ENCODE results near the gene NFIA.

Gene NFIA

DNA sequence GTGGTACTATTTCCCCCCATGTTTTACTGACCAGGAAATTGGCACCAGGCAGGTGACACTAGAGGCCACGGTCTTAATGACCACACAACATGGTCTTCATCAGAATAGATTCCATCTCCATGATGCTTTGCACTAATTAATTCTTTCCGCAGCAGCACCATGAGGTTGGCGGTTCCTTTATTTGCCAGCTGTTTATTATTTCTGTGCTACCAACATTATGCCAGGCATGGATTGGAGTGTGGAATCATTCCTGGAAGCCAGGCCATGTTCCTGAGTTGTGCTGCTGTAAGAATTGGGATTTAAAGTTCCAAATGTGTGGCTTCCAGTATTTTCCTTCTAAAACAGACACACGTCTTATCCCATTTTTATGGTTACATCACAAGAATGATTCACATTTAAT is 107.8 kb downstream of the NFIA start:
- no peak for DNase-seq

DNA sequence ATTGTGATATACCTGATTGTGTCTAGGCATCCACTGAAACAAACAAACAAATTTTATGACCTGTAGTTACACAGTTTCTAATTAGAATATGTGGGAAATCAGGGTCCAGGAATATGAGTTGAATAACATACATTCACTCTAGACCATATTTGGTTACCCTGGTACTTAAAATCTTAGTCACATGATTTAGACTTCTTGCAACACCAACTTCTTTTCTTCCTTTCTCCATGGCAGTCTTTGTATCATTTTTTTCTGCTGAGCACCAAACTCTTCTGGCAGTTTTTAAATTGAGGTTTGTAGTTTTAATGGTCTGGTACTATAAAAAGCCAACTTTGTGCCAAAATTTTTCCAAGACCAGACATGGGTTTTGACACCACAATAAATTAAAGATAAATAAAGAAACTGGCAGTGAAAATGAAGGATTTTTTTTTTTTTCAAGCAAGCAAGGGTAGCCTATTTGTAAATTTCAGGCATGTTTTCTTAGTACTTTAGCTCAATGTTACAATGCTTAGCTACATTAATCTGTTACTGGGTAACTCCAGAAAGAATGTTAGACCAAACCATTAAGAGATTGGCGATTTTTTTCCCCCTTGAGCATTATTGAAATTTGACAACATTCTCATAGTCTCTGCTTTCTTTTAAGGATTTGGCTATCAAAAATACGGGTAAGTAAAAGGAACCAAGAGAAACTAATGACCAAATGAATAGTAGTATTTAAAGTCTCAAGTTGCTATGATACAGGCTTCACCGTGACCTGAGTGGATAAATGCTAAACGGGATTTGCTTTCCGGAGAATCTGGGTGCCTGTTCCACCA is 108.5 kb downstream of the NFIA start:
- no peak for DNase-seq

DNA sequence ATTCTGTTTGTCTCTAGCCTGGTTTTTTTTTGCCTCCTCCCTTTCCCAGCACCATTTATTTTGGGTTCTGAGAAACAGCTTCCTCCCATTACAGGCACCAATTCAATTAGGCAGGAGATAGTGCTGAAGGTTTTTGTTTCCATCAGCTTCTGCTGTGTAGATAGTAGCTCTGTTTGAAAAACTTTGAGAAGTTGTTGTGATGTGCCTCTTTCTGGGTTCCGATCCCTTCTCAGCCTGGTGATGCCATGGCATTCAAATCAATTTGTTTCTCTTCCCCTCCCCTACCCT is 109.0 kb downstream of the NFIA start:
- DNase-seq, result no peak

DNA sequence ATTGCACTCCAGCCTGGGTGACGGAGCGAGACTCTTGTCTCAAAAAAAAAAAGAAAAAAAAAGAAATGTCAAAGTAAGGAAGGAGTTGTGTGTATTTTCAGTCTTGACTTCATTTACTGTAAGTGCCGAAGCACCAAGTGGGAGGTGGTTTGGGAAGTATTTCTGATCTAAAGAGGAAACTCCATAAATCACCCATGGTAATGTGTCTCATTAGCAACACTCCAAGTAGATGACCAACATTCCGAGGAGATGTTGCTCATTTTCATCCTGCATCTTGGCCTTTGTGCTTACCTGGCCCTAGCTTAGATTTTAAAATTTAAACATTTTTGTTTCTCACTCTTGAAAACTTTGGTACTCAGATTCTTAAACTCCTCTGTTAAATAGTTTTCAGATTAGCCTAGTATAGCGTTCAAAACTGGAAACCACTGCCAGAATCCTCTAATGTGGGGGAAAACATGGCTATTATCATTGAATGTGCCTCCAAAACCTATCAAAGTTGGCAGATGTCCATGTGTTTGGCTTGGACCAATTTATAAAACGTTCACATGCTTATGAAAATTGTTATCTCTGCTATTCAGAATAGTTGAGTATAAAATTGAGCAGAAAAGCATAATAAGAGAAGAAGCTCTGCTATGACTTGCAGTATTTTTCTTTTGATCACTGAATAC is 110.4 kb downstream of the NFIA start:
- no peak for DNase-seq

DNA sequence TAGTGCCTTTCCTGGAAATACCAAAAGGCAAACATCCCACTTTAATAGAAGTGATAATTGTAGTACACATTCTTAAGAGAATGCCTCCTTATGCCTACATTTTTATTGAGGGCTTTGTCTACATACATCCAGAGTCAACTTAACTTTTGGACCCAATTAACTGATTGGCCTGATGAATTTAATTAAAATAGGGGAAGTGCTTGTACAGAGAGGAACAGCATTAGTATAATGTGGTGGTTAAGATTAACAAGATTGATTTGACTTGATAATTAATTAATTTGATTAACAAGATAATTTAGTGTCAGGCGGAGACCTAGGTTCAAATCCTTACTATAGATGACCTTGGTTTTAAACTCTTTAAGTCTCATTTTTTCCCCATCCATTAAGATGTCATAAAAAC is 111.4 kb downstream of the NFIA start:
- DNase-seq, result no peak

DNA sequence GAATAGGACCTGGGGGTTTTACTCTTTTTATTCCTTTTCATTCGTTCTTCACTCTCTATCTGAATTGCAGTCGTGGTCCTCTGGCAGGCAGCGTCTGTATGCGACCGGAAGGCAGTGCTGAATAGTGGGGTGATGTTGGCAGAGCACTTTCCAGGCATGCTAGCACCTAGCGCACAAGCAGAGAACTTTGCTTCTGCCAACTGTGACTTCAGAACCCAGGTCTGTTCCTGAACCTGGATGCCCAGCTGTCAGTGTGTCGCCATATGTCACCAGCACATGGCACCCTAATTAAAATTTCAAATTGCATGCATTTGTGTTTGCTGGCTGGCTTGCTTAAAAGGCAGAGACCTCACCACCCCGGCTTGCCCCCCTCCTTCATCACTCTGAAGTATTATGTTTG is 116.2 kb downstream of the NFIA start:
- no peak for DNase-seq

DNA sequence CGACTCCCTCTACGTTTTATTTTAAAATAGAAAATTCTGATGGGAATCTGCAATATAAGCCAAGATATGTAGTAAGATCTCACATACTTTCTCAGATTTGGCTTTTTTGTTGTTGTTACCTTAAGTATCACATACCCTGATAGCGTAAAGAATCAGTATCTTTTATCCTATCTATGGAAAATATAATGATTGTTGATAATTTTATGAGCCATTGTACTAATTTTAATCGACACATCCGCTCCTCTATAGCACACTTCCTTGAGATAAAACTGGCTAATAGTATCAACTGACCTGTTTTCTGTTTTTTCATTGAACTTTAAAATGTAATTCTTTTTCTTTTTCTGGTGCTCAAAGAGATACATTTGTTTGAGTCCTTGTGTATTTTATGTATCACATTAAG is 118.7 kb downstream of the NFIA start:
- DNase-seq, result no peak

DNA sequence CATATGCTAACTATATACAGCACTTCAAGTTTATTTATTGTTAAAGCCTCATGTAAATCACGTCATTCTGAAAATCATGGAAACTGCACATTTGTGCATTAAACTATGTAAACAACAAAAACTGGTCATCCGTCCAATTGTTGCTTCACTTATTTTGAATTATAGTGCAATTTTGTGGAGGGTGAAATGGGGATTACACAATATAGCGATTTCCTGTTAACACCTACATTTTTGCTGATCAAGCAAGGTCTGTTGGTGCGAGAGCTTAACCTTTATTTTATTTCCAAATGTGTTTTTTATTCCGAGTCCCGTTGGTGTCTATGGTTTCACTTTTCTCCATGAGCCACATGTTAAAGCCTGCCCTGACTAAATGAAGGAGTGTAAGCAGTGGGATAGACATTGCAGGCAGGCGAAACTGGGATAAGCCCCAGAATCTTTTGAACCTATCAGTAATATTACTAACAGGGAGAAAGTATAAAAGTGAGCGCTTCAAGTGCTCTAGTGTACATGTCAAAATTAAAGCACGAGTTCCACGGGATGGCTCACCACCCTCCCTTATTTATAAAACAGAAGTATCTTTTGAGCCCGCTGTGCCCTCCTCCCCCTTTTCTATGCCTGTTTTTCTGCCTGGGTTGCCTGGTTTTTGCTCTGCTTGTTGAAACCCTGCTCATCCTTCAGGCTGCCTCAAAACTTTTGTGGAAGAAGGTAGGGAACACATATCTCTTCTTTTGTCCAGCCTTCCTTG is 120.7 kb downstream of the NFIA start:
- DNase-seq, result no peak

DNA sequence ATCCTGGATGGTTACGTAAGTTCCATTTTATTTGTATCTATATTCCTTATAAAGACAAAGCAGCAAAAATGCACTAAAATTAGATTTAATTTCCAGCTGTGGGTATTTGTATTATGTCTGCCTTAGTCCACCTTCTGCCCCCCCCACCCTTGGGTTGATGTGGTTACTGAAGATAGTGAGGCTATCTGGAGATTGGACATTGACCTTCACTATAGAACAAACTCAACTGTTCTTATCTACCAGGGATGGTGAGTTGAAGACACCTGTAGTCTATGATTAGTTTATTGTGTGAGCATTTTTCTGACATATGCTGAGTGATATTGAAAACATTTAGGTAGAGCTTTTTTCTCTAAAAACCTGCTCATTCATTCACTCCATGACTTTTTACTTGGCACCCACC is 122.2 kb downstream of the NFIA start:
- no peak for DNase-seq

DNA sequence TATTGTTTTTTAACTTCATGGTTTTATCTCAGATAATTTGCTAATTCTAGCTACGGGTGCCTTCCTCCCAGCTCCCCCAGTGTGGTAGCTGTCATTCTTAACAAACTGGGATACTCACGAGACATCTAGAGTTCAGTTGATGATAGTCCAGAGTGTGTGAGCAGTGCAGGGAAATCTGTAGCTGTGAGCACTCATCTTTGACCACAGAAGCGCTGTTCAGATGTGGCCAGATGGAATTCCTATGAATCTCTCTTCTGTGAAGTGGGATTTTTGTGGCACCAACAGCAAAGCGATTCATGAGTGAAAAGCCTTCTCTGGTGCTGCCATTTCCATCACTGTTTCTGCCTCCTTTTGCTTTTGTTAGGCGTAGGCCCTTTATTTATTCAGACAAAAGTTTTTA is 125.1 kb downstream of the NFIA start:
- no peak for DNase-seq

DNA sequence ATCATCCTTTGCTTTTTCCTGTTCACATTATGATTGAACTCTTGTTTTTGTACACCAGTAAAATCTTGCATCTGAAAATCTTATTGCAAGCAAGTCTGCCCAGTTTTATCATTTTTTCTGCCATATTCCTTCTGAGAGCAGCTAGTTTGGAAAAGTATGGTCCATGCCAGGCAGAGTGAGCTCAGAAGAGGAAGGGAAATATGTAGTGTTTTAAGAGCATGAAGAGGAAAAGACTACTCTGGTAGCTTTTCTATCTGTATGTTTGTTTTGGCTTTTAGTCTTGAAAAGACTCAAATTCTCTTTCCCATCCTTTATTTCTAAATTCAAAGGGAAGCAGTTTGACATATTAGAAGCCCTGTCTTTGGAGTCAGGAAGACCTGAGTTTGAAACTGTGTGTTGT is 125.8 kb downstream of the NFIA start:
- no peak for DNase-seq

DNA sequence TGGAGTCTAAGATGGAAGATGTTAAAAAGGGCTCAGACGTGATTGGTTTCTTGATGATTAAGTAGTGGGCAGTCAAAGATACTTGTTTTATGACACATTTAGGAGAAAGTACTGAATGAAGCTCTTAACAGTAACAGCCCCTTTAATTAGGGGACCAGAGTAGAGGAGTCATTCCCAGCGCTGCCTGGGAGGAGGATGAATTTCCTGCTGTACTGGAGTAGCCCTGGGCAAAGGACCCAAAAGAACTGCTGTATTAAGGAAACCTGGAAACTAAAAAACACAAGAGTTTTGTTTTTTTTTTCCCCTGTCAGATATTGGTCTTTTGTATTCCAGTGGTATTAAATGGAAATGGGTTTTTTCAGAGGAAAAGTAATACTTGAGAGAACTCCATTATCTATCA is 126.5 kb downstream of the NFIA start:
- no peak for DNase-seq

DNA sequence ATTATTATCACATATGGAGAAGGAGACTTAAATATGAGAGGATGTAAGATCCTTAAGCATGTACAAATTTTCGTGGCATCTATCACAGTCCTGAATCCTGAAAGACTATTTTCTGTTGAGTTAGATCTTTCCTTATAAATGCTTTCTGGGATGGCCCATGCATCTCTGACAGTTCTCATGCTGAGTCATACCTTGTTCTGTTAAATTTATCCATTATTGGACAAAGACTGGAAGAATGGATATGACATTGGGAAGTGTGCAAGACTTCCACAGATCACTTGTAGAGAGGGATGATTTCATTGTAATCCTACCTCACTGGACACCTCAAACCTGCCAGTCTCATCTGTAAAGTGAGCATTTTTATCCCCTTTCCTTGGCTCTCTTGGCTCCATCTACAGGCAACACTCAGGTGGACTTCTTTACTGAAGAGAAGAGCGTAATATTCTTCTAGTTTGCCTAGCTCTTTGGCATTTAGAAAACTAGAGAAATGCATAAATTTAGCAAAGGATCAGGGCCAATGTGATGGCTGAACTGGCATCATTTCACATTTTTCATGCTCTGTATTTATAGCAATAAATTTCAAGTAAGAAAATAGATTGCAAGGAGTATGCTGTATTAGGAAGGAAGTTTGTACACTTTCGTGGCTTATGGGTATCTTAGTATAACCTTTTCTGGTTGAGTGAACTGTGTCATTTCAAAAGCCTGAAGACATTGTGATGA is 128.2 kb downstream of the NFIA start:
- DNase-seq, result no peak

DNA sequence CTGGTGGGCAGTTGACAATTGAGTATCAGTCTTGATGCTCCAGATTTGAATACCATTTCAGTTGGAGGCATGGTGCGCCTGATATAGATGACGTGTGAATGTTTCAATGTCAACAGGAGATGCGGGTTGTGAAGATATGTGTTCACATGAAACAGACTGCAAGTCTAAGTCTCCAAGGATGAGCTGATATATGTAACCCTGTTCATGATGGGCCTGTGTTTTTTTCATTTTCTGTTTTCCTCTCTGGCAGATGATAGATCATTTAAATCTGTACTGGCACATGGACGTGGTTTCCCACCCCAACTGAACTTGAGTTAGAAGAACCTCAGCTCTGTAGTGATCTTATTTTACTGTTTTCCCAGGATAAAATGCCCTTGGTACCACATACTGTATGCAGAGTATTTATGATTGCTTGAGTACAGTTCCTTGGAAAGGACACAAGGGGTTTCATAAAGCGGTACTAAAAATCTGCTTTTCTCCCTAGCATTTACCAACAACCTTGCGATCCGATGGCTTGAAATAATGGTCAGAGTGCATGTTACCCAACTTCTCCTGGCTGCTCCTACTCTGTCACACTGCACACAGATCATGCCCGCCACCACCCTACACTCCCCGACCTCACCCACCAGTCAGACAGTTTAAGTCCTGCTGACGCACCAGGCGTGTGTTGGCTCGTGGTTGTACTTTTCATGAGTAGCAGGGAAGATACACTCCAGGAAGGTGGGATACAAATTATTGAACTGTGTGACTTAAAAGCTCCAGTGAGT is 131.1 kb downstream of the NFIA start:
- no peak for DNase-seq

DNA sequence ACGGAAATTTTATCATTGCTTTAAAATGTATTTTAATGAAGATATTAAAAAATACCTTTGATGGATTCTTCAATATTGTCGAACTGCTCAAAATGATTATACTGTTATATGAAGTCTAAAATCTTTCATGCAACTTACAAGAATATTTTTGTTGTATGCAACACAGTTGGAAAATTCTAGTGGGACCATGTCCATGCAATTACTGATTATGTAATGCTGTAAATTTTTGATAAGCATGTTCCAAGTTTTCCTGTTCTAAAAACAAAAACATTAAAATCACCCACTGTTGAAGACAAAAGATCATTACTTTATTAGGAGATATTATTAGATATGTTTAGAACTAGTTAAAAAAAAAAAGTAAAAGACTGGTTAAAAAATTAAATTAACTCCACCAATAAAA is 132.8 kb downstream of the NFIA start:
- no peak for DNase-seq

DNA sequence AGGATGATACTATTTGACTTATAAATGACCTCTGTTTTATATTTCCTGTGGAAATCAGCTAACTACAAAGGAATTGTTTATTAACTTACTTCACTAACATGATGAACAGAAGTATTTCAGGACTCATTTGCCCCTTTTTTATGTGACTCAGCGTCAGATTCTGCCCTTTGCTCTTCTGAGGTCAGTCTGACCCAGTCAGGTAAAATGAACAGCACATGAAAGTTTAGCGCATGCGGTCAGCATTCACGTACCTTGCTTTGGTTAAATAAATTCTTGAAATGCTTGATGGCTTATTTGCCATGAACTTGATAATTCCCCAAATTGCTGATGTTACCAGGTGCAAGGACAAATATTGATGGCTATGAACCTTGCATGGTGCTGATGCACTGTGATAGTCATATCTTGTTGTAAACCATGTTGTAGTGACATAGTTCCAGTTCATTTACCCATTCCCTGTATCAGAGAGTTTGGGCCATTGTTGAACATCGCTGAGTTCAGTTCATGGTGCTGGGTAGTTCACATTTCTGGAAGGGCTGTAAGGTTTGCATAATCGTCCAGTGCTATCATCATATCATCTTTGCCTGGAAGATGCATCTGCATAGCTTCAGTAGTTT is 133.4 kb downstream of the NFIA start:
- DNase-seq, result no peak

DNA sequence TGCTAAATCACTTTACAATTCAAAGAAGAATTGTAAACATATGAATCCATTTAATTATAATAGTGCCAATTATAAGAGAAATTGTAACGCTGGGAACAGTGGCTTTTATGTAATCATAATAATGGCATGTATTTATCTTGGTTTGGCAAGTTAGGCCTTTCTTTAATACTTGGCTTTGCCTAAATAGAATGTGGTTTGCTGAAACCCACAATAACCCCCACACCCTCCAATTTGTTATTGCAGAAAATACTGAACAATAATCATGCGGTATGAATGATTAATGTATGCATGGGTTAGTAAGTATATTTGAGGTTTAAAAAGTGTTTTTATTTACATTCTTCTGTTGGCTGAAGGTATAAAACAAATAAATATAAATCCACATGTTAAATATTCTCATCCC is 138.2 kb downstream of the NFIA start:
- DNase-seq, result no peak

DNA sequence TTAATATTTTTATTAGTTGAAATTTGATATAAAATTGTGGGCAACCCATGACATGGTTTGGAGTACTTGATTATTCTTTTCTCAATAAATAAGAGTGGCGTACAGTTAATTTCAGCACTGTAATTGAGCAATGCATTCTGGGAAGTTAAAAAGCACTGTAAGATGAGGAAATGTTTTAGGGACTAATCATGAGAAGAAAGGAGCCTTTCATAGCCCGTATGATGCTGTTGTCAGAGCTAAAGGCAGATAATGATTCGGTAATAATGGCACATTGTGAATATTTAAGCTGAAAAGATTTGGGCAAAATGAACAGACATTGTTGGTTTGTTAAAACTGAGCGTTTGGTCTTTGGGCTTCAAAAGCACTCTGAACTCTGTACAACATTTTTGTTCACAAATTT is 139.3 kb downstream of the NFIA start:
- no peak for DNase-seq

DNA sequence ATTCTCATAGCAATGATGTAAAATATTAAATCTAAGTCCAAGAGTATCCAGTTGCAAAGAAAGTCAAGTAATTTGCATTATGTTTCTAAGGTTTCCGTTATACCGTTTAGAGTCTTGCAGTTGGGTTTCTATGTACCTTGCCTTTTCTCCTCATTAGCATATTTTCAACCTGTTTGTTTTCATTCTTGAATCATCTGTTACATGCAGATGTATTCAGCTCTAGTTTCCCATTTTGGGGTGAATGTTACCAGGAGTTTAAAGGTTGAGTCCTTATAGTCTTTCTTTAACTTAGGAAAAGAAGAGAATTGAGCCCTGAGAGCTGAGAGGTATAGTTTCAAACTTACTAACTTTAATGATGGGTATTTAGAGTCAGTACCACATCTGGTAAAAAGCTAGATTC is 139.9 kb downstream of the NFIA start:
- DNase-seq, result no peak

DNA sequence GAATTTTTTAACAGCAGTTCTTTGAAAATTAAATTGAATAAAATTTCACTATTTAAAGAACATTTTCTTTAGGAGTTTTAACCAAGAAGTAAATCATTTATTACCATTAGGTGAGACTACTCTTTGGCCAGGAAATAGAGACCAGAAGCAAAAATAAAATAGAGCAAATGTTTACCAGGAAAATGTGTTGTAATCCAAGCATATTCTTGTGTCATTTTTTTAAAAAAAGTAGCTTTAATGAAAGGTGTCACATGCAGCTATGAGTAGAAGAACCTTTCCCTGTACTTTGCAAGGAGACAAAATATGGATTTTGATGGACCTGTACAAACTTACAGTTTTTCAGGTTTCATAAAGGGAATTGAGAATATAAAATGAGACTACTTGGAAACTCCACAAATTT is 140.8 kb downstream of the NFIA start:
- DNase-seq, result no peak

DNA sequence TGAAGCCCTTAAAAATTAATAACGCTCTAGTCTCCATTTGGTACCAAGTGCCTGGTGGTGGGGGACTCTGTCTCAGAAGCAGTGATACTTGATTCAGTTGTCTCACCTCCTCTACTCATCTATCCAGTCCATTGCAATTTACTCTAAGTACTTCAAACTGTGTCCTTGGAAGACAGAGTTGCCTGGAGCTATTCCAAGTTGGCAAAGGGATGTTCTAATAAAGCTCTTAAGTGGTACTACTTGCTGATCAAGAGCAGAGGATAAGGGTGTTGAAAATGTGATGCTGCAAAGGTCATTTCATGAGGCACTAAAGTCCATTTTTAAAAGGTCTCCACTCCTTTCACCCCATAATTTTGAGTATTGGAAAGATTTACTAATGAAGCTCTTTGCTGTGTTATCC is 142.2 kb downstream of the NFIA start:
- no peak for DNase-seq

DNA sequence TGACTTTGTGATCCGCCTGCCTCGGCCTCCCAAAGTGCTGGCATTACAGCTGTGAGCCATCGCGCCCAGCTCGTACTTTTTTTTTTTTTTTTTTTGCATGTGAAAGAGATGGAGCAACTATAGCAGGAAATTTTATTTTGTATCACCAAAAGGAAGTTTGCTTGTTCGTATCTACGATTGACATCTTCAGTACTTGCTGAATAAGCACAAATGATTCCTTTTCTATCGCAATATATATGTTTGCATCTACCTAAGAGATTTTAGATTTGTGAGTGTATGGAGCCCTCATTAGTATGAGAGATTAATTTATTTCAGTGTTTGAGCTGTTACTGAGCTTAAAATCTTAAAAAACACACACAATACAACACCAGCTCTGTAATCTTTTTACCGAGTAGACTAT is 143.1 kb downstream of the NFIA start:
- no peak for DNase-seq
